Measurements from ENCODE around the gene PLCL2. TPM values are rescaled to one million over a fixed set of nuclear protein-coding genes. Genes with fewer than 3 reads are reported as not detected.
A peak's percentile ranks its signal among the peaks of the same experiment; 100 is the strongest.

The PLCL2 gene
- total and polyA plus RNA-seq, 4 donors, result 1.0 to 16.7 (median 7.1) TPM

- Histone ChIP-seq H3K4me1 (ENCODE audit: control insufficient read depth in 5 of 5, insufficient read depth in 5 of 5, low read length in 5 of 5) (peaks cover 0 to 23% (median 0%) of the 10 kb centered on the region in 5 donors), H3K36me3 (ENCODE audit: control insufficient read depth in 4 of 4, insufficient read depth in 4 of 4, low read length in 4 of 4) (no peaks in the 10 kb centered on the region), H3K4me3 (no peak overlapping the region), H3K27me3 (ENCODE audit: control insufficient read depth in 3 of 3, insufficient read depth in 3 of 3, low read length in 2 of 3) (no peaks in the 10 kb centered on the region), H3K27ac (ENCODE audit: low read depth in 1 of 2, low read length in 1 of 2) (peak overlapping the region in 1 of 2 donors; percentile 64), H3K9me3 (ENCODE audit: control insufficient read depth in 4 of 4, insufficient read depth in 3 of 4, low read length in 3 of 4) (peaks cover 0 to 6% (median 2%) of the 10 kb centered on the region in 4 donors), H3K9ac (ENCODE audit: insufficient read depth in 1 of 2, low read length in 2 of 2) (no peak overlapping the region)
- no peak for ATAC-seq (ENCODE audit: insufficient read depth, low FRiP score)
- WGBS, 2 donors, result 88 to 94% methylated on average over 1 of the region's 1 CpG
- TF ChIP-seq CTCF (IDR thresholded peaks at IDR 0.05; ENCODE audit: control extremely low read depth, extremely low read depth), result no peak
- DNase-seq, result no peak
These were observed 169.7 kb downstream of the PLCL2 start for GRCh38 chr3:17054301-17054981.

GRCh38 chr3:17054982-17055343 is 170.2 kb downstream of the PLCL2 start:
- Histone ChIP-seq H3K36me3 (ENCODE audit: control insufficient read depth in 4 of 4, insufficient read depth in 4 of 4, low read length in 4 of 4) (no peaks in the 10 kb centered on the region), H3K4me1 (ENCODE audit: control insufficient read depth in 5 of 5, insufficient read depth in 5 of 5, low read length in 5 of 5) (peaks cover 0 to 23% (median 0%) of the 10 kb centered on the region in 5 donors), H3K27ac (ENCODE audit: low read depth in 1 of 2, low read length in 1 of 2) (peak overlapping the region in 1 of 2 donors; percentile 64), H3K9me3 (ENCODE audit: control insufficient read depth in 4 of 4, insufficient read depth in 3 of 4, low read length in 3 of 4) (peaks cover 0 to 6% (median 2%) of the 10 kb centered on the region in 4 donors), H3K9ac (ENCODE audit: insufficient read depth in 1 of 2, low read length in 2 of 2) (no peak overlapping the region), H3K27me3 (ENCODE audit: control insufficient read depth in 3 of 3, insufficient read depth in 3 of 3, low read length in 2 of 3) (no peaks in the 10 kb centered on the region), H3K4me3 (no peak overlapping the region)
- no peak for TF ChIP-seq CTCF (IDR thresholded peaks at IDR 0.05; ENCODE audit: control extremely low read depth, extremely low read depth)
- DNase-seq (no peak), ATAC-seq (ENCODE audit: insufficient read depth, low FRiP score) (no peak)

- peaks cover 0 to 6% (median 2%) of the 10 kb centered on the region in 4 donors for H3K9me3 ChIP-seq (ENCODE audit: control insufficient read depth in 4 of 4, insufficient read depth in 3 of 4, low read length in 3 of 4)
- peak overlapping the region in 1 of 2 donors; percentile 64 for H3K27ac ChIP-seq (ENCODE audit: low read depth in 1 of 2, low read length in 1 of 2)
- no peaks in the 10 kb centered on the region for H3K27me3 ChIP-seq (ENCODE audit: control insufficient read depth in 3 of 3, insufficient read depth in 3 of 3, low read length in 2 of 3)
- peaks cover 0 to 23% (median 0%) of the 10 kb centered on the region in 5 donors for H3K4me1 ChIP-seq (ENCODE audit: control insufficient read depth in 5 of 5, insufficient read depth in 5 of 5, low read length in 5 of 5)
- no peaks in the 10 kb centered on the region for H3K36me3 ChIP-seq (ENCODE audit: control insufficient read depth in 4 of 4, insufficient read depth in 4 of 4, low read length in 4 of 4)
- DNase-seq (peak in 1 of 3 donors; percentile 34), ATAC-seq (ENCODE audit: insufficient read depth, low FRiP score) (no peak)
- no peak for TF ChIP-seq CTCF (IDR thresholded peaks at IDR 0.05; ENCODE audit: control extremely low read depth, extremely low read depth)
- whole genome bisulfite sequencing, 2 donors, result 79 to 92% methylated on average over 7 of the region's 7 CpGs
- no peak overlapping the region for H3K9ac ChIP-seq (ENCODE audit: insufficient read depth in 1 of 2, low read length in 2 of 2)
- H3K4me3 ChIP-seq, result no peak overlapping the region
These were observed 170.9 kb downstream of the PLCL2 start for GRCh38 chr3:17055374-17056276.
